ENCODE measurements around the gene TCF4. TPM values are rescaled to one million over a fixed set of nuclear protein-coding genes. Genes with fewer than 3 reads are reported as not detected.

TCF4 gene
- total and polyA plus RNA-seq, 7 experiments from 2014 or later, result 0.94 to 21.8 (median 2.6) TPM

GRCh38 chr18:55405893-55406406 lies 182.0 kb downstream of the TCF4 start:
- H3K4me1 Mint-ChIP-seq, result no peaks in the 10 kb centered on the region

GRCh38 chr18:55405475-55405874 lies 182.5 kb downstream of the TCF4 start:
- H3K36me3 Mint-ChIP-seq, result no peaks in the 10 kb centered on the region
- CTCF ChIA-PET, result no interaction called here

More at GRCh38 chr18:55405893-55406406, 182.0 kb downstream of the TCF4 start:
- no peaks in the 10 kb centered on the region for H3K36me3 Mint-ChIP-seq
- Histone ChIP-seq H3K27me3 (ENCODE audit: control insufficient read depth in 2 of 2, insufficient read depth in 2 of 2, low read length in 2 of 2) (no peaks in the 10 kb centered on the region), H3K4me1 (ENCODE audit: control insufficient read depth in 2 of 2, insufficient read depth in 2 of 2, low read length in 2 of 2) (no peaks in the 10 kb centered on the region), H3K9me3 (ENCODE audit: control insufficient read depth in 2 of 3, low read length in 3 of 3) (no peaks in the 10 kb centered on the region), H3K27ac (ENCODE audit: low read depth, low read length) (no peak overlapping the region), H3K4me3 (ENCODE audit: low read length) (no peak overlapping the region), H3K36me3 (ENCODE audit: control insufficient read depth in 2 of 3, insufficient read depth in 3 of 3, low read length in 3 of 3) (no peaks in the 10 kb centered on the region)
- DNase-seq (no peak), ATAC-seq (no peak)
- H3K4me3 Mint-ChIP-seq, result no peak overlapping the region
- ChIA-PET CTCF (no interaction called here), POLR2A (no interaction called here)
- intact Hi-C loops (cut with micrococcal nuclease), result no loop called here
- no peaks in the 10 kb centered on the region for H3K9me3 Mint-ChIP-seq
- H3K27me3 Mint-ChIP-seq, result no peaks in the 10 kb centered on the region
- H3K27ac Mint-ChIP-seq, result no peak overlapping the region

GRCh38 chr18:55404832-55405465 lies 183.0 kb downstream of the TCF4 start:
- CTCF ChIA-PET, result no interaction called here

More at GRCh38 chr18:55405475-55405874, 182.5 kb downstream of the TCF4 start:
- no peak overlapping the region for H3K27ac ChIP-seq (ENCODE audit: low read depth, low read length)
- Mint-ChIP-seq H3K4me1 (no peaks in the 10 kb centered on the region), H3K4me3 (no peak overlapping the region), H3K27me3 (no peaks in the 10 kb centered on the region), H3K27ac (no peak overlapping the region), H3K9me3 (no peaks in the 10 kb centered on the region)
- POLR2A ChIA-PET, result no interaction called here
- no peaks in the 10 kb centered on the region for H3K36me3 ChIP-seq (ENCODE audit: control insufficient read depth in 2 of 3, insufficient read depth in 3 of 3, low read length in 3 of 3)
- H3K9me3 ChIP-seq (ENCODE audit: control insufficient read depth in 2 of 3, low read length in 3 of 3), result no peaks in the 10 kb centered on the region
- no peak overlapping the region for H3K4me3 ChIP-seq (ENCODE audit: low read length)
- DNase-seq, result no peak
- no peaks in the 10 kb centered on the region for H3K4me1 ChIP-seq (ENCODE audit: control insufficient read depth in 2 of 2, insufficient read depth in 2 of 2, low read length in 2 of 2)
- ATAC-seq, result no peak
- intact Hi-C loops (cut with micrococcal nuclease), result no loop called here
- no peaks in the 10 kb centered on the region for H3K27me3 ChIP-seq (ENCODE audit: control insufficient read depth in 2 of 2, insufficient read depth in 2 of 2, low read length in 2 of 2)

DNA sequence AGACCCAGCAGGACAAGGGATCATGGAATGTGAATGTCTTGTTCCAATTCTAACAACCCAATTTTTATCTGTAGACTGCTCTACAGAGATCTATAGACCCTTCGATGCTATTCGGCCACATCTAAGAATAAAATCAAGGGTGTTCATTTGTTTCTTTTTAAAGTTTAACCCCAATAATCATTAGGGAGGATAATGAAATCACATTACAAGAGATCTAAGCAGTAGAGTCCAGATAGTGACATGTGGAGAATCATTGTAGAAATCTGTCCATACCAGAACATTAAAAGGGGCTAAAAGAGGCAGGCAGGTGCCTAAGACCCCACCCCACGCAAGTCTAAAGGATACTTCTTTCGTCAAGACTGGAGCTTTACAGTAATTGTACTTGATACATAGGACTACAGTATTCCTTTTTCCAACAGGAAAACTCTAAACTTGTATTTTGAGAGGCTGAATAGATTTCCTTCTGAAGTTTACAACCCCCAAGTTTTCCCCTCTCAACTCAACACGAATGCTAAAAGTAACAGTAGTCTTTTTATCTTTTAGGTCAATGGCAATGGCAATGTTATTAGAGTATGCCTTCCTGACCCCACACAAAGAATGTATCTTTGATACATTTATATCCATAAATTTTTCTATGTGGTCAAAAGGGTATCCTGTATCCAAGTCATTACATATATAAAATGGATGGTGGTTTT lies 183.7 kb downstream of the TCF4 start:
- CTCF ChIA-PET, result no interaction called here
- Mint-ChIP-seq H3K36me3 (no peaks in the 10 kb centered on the region), H3K27ac (no peak overlapping the region), H3K4me1 (peaks cover 0 to 4% (median 0%) of the 10 kb centered on the region in 7 donors), H3K9me3 (no peaks in the 10 kb centered on the region), H3K4me3 (no peak overlapping the region), H3K27me3 (no peaks in the 10 kb centered on the region)
- no peak overlapping the region for H3K4me3 ChIP-seq (ENCODE audit: low read length)
- intact Hi-C loops (cut with micrococcal nuclease), result no loop called here
- POLR2A ChIA-PET, result no interaction called here
- H3K4me1 ChIP-seq (ENCODE audit: control insufficient read depth in 2 of 2, insufficient read depth in 2 of 2, low read length in 2 of 2), result no peaks in the 10 kb centered on the region
- H3K27me3 ChIP-seq (ENCODE audit: control insufficient read depth in 2 of 2, insufficient read depth in 2 of 2, low read length in 2 of 2), result no peaks in the 10 kb centered on the region
- H3K27ac ChIP-seq (ENCODE audit: low read depth, low read length), result no peak overlapping the region
- no peak for DNase-seq
- H3K36me3 ChIP-seq (ENCODE audit: control insufficient read depth in 2 of 3, insufficient read depth in 3 of 3, low read length in 3 of 3), result no peaks in the 10 kb centered on the region
- ATAC-seq, result no peak
- H3K9me3 ChIP-seq (ENCODE audit: control insufficient read depth in 2 of 3, low read length in 3 of 3), result no peaks in the 10 kb centered on the region

More at GRCh38 chr18:55404832-55405465, 183.0 kb downstream of the TCF4 start:
- Histone ChIP-seq H3K27me3 (ENCODE audit: control insufficient read depth in 2 of 2, insufficient read depth in 2 of 2, low read length in 2 of 2) (no peaks in the 10 kb centered on the region), H3K4me3 (ENCODE audit: low read length) (no peak overlapping the region), H3K4me1 (ENCODE audit: control insufficient read depth in 2 of 2, insufficient read depth in 2 of 2, low read length in 2 of 2) (no peaks in the 10 kb centered on the region), H3K27ac (ENCODE audit: low read depth, low read length) (no peak overlapping the region), H3K9me3 (ENCODE audit: control insufficient read depth in 2 of 3, low read length in 3 of 3) (no peaks in the 10 kb centered on the region), H3K36me3 (ENCODE audit: control insufficient read depth in 2 of 3, insufficient read depth in 3 of 3, low read length in 3 of 3) (no peaks in the 10 kb centered on the region)
- DNase-seq (no peak), ATAC-seq (no peak)
- Mint-ChIP-seq H3K4me1 (peaks cover 0 to under 1% (median 0%) of the 10 kb centered on the region in 7 donors), H3K27me3 (no peaks in the 10 kb centered on the region), H3K9me3 (no peaks in the 10 kb centered on the region), H3K36me3 (no peaks in the 10 kb centered on the region), H3K27ac (no peak overlapping the region), H3K4me3 (no peak overlapping the region)
- POLR2A ChIA-PET, result no interaction called here
- intact Hi-C loops (cut with micrococcal nuclease), result no loop called here

DNA sequence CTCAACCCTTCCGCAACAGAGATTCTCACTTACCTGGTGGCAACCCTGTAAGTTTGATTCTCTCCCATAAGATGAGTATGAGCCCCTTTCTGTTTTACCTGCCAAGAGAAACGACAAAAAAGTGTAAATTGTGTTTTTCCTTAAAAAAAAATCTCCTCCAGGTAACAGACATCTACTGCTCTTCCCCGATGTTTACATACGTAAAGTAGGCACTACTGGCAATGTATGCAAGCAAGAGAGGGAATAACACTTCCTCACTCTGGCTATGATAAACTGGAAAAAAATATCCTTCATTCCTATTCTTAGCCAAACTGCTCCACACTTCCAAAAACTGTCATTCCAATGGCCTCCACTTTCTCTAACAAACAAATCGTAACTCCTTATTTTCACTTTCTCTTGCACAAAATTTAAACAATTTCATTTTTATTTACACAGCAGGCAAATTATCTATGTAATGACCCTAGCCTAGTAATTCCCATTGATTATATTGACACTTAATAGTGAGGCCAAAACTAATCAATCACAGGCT lies 184.5 kb downstream of the TCF4 start:
- no peaks in the 10 kb centered on the region for H3K9me3 Mint-ChIP-seq
- no peaks in the 10 kb centered on the region for H3K36me3 ChIP-seq (ENCODE audit: control insufficient read depth in 2 of 3, insufficient read depth in 3 of 3, low read length in 3 of 3)
- H3K9me3 ChIP-seq (ENCODE audit: control insufficient read depth in 2 of 3, low read length in 3 of 3), result no peaks in the 10 kb centered on the region
- peaks cover 0 to 4% (median 0%) of the 10 kb centered on the region in 7 donors for H3K4me1 Mint-ChIP-seq
- POLR2A ChIA-PET, result no interaction called here
- no peak overlapping the region for H3K4me3 Mint-ChIP-seq
- H3K27me3 ChIP-seq (ENCODE audit: control insufficient read depth in 2 of 2, insufficient read depth in 2 of 2, low read length in 2 of 2), result no peaks in the 10 kb centered on the region
- H3K4me3 ChIP-seq (ENCODE audit: low read length), result no peak overlapping the region
- no peak overlapping the region for H3K27ac Mint-ChIP-seq
- intact Hi-C loops (cut with micrococcal nuclease), result no loop called here
- ATAC-seq (no peak), DNase-seq (no peak)
- no peaks in the 10 kb centered on the region for H3K36me3 Mint-ChIP-seq
- no peak overlapping the region for H3K27ac ChIP-seq (ENCODE audit: low read depth, low read length)
- H3K27me3 Mint-ChIP-seq, result no peaks in the 10 kb centered on the region
- CTCF ChIA-PET, result no interaction called here
- H3K4me1 ChIP-seq (ENCODE audit: control insufficient read depth in 2 of 2, insufficient read depth in 2 of 2, low read length in 2 of 2), result no peaks in the 10 kb centered on the region

- POLR2A ChIA-PET, result no interaction called here
- H3K27me3 ChIP-seq (ENCODE audit: control insufficient read depth in 2 of 2, insufficient read depth in 2 of 2, low read length in 2 of 2), result no peaks in the 10 kb centered on the region
- ATAC-seq (no peak), DNase-seq (no peak)
- intact Hi-C loops (cut with micrococcal nuclease), result no loop called here
- H3K27me3 Mint-ChIP-seq, result no peaks in the 10 kb centered on the region
- no peaks in the 10 kb centered on the region for H3K36me3 Mint-ChIP-seq
- H3K9me3 Mint-ChIP-seq, result no peaks in the 10 kb centered on the region
- no peaks in the 10 kb centered on the region for H3K4me1 ChIP-seq (ENCODE audit: control insufficient read depth in 2 of 2, insufficient read depth in 2 of 2, low read length in 2 of 2)
- no peak overlapping the region for H3K27ac Mint-ChIP-seq
- no peaks in the 10 kb centered on the region for H3K9me3 ChIP-seq (ENCODE audit: control insufficient read depth in 2 of 3, low read length in 3 of 3)
- no peak overlapping the region for H3K4me3 ChIP-seq (ENCODE audit: low read length)
- H3K4me1 Mint-ChIP-seq, result peaks cover 0 to 4% (median 0%) of the 10 kb centered on the region in 7 donors
- no peaks in the 10 kb centered on the region for H3K36me3 ChIP-seq (ENCODE audit: control insufficient read depth in 2 of 3, insufficient read depth in 3 of 3, low read length in 3 of 3)
- H3K4me3 Mint-ChIP-seq, result no peak overlapping the region
- CTCF ChIA-PET, result interaction anchor here (0.5 to 0.7 kb wide), 3 partner anchors 25 to 68 kb away, joined by 3 to 6 read pairs (median 4); no protein-coding TSS in a partner anchor
- no peak overlapping the region for H3K27ac ChIP-seq (ENCODE audit: low read depth, low read length)
These were observed 185.1 kb downstream of the TCF4 start for GRCh38 chr18:55402731-55403405.

Data from naive thymus-derived CD4-positive, alpha-beta T cell (primary cell).